ENCODE data around the gene RWDD3. TPM values are rescaled to one million over a fixed set of nuclear protein-coding genes. Genes with fewer than 3 reads are reported as not detected.

Gene RWDD3, protein sequence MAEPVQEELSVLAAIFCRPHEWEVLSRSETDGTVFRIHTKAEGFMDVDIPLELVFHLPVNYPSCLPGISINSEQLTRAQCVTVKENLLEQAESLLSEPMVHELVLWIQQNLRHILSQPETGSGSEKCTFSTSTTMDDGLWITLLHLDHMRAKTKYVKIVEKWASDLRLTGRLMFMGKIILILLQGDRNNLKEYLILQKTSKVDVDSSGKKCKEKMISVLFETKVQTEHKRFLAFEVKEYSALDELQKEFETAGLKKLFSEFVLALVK
- 10.6 and 10.8 TPM in 2 replicates for total RNA-seq

DNA sequence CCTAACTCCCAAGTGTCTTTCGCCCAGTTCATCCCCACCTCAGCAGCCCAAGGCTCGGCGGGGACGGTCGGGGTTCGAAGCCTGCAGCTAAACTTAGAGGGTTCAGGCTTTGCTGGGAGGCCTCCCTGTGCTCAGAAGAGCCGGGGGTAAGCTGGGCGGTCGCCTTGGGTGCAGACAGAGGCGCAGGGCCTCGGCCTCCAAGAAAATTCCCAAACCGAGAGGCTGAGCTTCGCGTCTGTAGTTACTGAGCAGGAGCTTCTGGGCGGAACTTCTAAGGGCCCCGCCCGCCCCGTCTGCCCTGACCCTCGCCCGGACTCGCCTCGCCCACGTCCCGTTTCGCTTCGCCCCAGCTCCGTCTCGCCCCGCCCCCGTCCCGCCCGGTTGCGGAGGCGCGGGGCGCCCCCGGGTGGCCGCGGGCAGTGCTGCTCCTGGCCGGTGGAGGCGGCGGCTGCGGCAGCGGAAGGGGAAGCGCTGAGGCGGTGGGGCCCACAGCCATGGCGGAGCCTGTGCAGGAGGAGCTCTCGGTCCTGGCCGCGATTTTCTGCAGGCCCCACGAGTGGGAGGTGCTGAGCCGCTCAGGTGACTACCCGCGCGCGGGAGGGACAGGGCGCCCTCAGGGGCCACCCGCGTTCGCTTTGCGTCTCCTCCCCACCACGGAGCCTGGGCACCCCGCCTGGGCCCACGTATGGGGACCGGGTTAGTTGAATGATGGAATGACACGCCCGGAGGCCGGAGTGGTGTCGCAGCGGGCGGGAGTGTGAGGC lies at the start of gene RWDD3:
RWDD3 (plus strand) TSS at position 474 of the 764 bp plus-strand sequence; CDS start at position 495, 21 bp downstream.
- no peaks in the 10 kb centered on the region for H3K9me3 Mint-ChIP-seq

DNA sequence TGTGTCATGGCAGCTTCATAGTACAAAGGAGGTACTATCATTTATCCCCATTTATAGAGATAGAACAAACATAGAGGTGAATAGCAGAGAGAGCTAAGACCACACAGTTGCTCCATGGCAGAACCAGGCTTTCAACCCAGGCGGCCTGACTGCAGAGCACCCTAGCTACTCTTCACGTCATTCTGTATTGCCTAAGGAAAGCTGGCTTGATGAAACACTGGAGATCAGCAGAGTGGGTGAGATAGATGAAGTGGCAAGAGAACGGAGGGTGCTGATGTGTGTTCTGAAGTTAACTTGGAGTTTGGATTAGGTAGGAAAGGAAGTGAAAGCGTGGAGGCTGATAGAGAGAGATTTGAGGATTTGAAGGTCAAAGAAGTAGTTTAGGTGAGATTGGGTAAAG lies 47.9 kb upstream of the RWDD3 start:
- H3K4me3 Mint-ChIP-seq = no peak overlapping the region
- peaks cover 5% of the 10 kb centered on the region for H3K27me3 Mint-ChIP-seq (ENCODE audit: insufficient read depth)
- H3K27ac Mint-ChIP-seq = no peak overlapping the region
- no peaks in the 10 kb centered on the region for H3K36me3 Mint-ChIP-seq (ENCODE audit: low read depth)
- no peak for DNase-seq (ENCODE audit: low spot score)
- no peaks in the 10 kb centered on the region for H3K9me3 Mint-ChIP-seq
- intact Hi-C loops (cut with micrococcal nuclease) = no loop called here
- no peaks in the 10 kb centered on the region for H3K4me1 Mint-ChIP-seq (ENCODE audit: low read depth)

More for the DNA sequence above, at the start of gene RWDD3:
- Mint-ChIP-seq H3K4me1 (ENCODE audit: low read depth) (peaks cover 29% of the 10 kb centered on the region), H3K4me3 (peak within 1 kb of the TSS; percentile 94), H3K27ac (peak within 1 kb of the TSS; percentile 93), H3K27me3 (ENCODE audit: insufficient read depth) (peaks cover 19% of the 10 kb centered on the region), H3K36me3 (ENCODE audit: low read depth) (peaks cover 17% of the 10 kb centered on the region)
- peak; percentile 92 for DNase-seq (ENCODE audit: low spot score)
- intact Hi-C loops (cut with micrococcal nuclease) = loop anchor here (1.0 to 10.0 kb wide), 7 partner anchors 117 to 1488 kb away; partner anchors contain the start of genes ALG14, F3, GCLM and PTBP2

DNA sequence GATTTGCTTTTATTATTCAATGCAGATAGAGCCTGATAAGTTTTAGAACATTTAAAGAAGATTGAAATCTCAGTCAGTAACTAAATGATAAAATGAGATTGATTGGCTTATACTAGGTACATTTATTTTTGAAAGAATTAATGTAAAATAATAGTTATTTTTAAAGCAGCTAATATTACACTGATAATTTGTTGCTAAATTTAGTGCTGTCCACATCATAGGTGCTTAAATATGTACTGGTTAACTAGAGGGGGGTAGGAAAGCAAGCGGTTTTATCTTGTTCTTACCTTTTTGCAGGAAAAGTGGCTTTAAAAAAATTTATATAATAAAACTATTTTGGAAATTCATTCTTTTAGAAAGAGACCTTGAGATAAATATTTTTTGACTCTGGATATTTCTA lies 40.4 kb upstream of the RWDD3 start:
- intact Hi-C loops (cut with micrococcal nuclease) = no loop called here

DNA sequence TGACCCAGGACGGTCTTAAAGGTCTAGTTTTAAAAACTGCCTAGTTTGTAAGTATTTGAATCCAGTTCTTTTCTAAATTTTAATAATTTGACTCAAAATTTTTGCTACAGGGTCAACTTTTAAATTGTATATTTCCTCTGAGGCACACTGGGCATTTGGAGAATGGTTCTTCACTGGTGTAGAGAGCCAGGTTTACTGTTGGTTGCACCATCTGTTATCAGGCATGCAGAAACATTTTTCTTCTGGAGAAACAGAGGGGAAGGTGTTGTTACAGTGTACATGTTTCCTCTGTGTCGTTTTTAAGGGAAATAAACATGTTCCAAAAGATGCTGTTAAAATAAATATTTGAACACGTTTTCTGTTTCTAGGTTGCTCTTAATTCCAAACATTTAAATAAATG lies 39.0 kb upstream of the RWDD3 start:
- Mint-ChIP-seq H3K36me3 (ENCODE audit: low read depth) (no peaks in the 10 kb centered on the region), H3K4me1 (ENCODE audit: low read depth) (no peaks in the 10 kb centered on the region), H3K27ac (no peak overlapping the region), H3K27me3 (ENCODE audit: insufficient read depth) (peaks cover 7% of the 10 kb centered on the region), H3K4me3 (no peak overlapping the region), H3K9me3 (no peaks in the 10 kb centered on the region)
- intact Hi-C loops (cut with micrococcal nuclease) = no loop called here
- no peak for DNase-seq (ENCODE audit: low spot score)

More for the DNA sequence above, 40.4 kb upstream of the RWDD3 start:
- Mint-ChIP-seq H3K27ac (no peak overlapping the region), H3K4me1 (ENCODE audit: low read depth) (no peaks in the 10 kb centered on the region), H3K27me3 (ENCODE audit: insufficient read depth) (peaks cover 8% of the 10 kb centered on the region), H3K4me3 (no peak overlapping the region), H3K9me3 (no peaks in the 10 kb centered on the region), H3K36me3 (ENCODE audit: low read depth) (no peaks in the 10 kb centered on the region)
- no peak for DNase-seq (ENCODE audit: low spot score)

DNA sequence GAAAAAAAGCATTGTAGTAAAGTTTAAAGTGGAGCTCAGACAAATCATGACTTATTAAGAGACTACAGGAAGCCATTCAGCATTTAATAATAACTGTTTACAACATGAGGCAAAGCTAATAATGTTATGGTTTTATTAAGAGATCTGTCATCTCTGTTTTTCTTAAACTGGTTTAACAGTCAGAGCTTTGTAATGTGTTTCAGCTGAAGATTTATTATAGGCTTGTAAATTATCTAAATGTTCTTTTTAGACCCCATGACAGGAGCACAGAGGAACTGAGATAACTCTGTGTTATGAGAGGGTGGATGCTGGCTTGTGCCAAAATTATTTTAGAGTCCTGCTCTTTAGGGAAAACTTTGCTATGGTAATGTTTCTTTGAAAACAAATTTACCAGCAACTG lies 38.0 kb upstream of the RWDD3 start:
- no peak overlapping the region for H3K4me3 Mint-ChIP-seq
- intact Hi-C loops (cut with micrococcal nuclease) = no loop called here
- no peak overlapping the region for H3K27ac Mint-ChIP-seq
- no peak for DNase-seq (ENCODE audit: low spot score)
- H3K27me3 Mint-ChIP-seq (ENCODE audit: insufficient read depth) = peaks cover 7% of the 10 kb centered on the region
- no peaks in the 10 kb centered on the region for H3K9me3 Mint-ChIP-seq
- H3K4me1 Mint-ChIP-seq (ENCODE audit: low read depth) = no peaks in the 10 kb centered on the region
- no peaks in the 10 kb centered on the region for H3K36me3 Mint-ChIP-seq (ENCODE audit: low read depth)

DNA sequence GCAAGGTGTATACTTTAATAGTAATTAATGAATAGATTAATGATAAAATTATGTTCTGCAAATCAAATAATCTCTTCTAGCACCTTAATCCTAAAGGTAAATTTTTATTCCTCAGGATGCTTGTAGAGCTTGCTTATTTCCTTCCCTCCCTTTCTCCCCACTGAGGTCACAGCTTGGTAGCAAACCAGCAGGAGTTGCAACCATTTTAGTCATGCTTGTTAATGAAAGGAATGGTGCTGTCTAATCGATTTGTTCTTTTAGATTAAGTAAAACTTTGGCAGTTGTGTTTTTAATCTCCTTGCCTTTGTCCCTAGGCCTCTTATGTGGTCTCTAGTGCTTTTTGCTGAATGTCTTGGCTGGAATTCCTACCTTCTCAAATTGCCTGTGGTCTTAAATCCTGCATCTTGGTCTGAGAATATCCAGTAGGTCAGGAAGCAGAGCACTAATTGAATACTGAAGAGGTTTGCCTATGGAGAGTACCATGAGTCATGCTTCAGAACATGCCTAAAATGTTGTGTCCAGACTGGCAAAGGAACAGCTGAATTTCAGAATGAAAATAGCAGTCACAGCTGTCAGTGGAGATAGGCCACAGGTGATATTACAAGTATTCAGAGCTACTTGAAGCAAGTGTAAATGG lies 36.3 kb upstream of the RWDD3 start:
- Mint-ChIP-seq H3K4me1 (ENCODE audit: low read depth) (no peaks in the 10 kb centered on the region), H3K9me3 (no peaks in the 10 kb centered on the region), H3K36me3 (ENCODE audit: low read depth) (no peaks in the 10 kb centered on the region), H3K27ac (no peak overlapping the region), H3K27me3 (ENCODE audit: insufficient read depth) (peaks cover 7% of the 10 kb centered on the region), H3K4me3 (no peak overlapping the region)
- no peak for DNase-seq (ENCODE audit: low spot score)
- intact Hi-C loops (cut with micrococcal nuclease) = no loop called here

DNA sequence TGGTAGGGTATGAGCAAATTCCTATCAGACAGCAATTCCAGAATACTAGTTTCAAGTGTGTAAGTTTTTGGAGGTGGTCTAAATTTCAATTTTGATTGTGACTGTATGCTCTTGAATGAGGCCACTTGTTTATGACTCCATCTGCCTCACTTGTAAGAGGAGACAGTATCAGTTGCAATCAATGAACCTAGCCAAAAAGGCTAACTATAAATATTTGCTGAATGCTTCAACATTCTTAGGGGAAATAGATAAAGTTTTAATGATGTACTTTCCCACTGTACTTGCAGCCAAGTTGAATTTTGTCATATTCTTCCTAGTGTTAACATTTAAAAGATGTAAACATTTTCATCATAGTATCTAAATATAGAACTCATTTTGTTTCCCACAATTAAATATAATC lies 32.1 kb upstream of the RWDD3 start:
- Mint-ChIP-seq H3K4me1 (ENCODE audit: low read depth) (no peaks in the 10 kb centered on the region), H3K4me3 (no peak overlapping the region), H3K27ac (no peak overlapping the region), H3K36me3 (ENCODE audit: low read depth) (no peaks in the 10 kb centered on the region), H3K27me3 (ENCODE audit: insufficient read depth) (peaks cover 8% of the 10 kb centered on the region), H3K9me3 (no peaks in the 10 kb centered on the region)
- DNase-seq (ENCODE audit: low spot score) = no peak
- intact Hi-C loops (cut with micrococcal nuclease) = no loop called here

DNA sequence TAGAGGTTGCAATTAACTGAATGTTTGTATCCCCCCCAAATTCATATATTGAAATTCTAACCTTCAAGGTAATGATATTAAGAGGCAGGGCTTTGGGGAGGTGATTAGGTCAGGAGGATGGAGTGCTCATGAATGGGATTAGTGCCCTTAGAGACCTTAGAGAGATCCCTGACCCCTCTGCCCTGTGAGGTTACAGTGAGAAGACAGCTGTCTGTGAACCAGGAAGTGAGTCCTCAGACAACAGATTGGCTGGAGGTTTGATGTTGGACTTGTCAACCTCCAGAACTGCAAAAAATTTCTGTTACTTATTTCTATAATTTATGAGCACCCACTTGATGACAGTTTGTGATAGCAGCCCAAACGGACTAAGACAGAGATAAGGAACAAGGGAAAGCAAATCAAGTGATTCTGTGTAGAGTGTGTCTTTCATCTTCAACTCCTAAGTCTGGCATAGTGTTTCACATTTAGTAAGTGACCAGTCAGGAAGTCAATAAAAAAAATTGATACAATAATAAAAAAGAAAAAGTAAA lies 30.0 kb upstream of the RWDD3 start:
- H3K9me3 Mint-ChIP-seq = no peaks in the 10 kb centered on the region
- DNase-seq (ENCODE audit: low spot score) = no peak
- no peaks in the 10 kb centered on the region for H3K4me1 Mint-ChIP-seq (ENCODE audit: low read depth)

DNA sequence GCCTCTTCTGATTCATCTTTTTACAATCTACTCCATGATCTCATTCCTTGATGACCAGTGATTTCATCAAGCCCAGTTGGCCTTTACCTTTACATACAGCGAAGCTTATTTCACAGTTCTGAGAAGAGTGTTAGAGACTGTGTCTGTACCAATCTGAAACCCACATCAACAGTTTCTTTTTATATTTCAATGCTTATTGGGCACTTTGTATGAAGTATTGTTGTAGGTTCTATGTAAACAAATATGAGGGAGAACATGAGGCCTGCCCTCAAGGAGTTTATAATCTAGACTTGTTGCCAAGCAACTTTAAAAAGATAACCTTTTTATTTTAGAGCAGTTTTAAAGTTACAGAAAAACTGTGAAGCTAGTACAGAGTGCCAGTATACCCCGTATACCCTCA lies 27.5 kb upstream of the RWDD3 start:
- DNase-seq (ENCODE audit: low spot score) = no peak
- Mint-ChIP-seq H3K27ac (no peak overlapping the region), H3K9me3 (no peaks in the 10 kb centered on the region), H3K27me3 (ENCODE audit: insufficient read depth) (peaks cover 8% of the 10 kb centered on the region), H3K36me3 (ENCODE audit: low read depth) (no peaks in the 10 kb centered on the region), H3K4me1 (ENCODE audit: low read depth) (no peaks in the 10 kb centered on the region), H3K4me3 (no peak overlapping the region)
- intact Hi-C loops (cut with micrococcal nuclease) = no loop called here

More for the DNA sequence above, 30.0 kb upstream of the RWDD3 start:
- intact Hi-C loops (cut with micrococcal nuclease) = no loop called here
- no peaks in the 10 kb centered on the region for H3K36me3 Mint-ChIP-seq (ENCODE audit: low read depth)
- H3K4me3 Mint-ChIP-seq = no peak overlapping the region
- no peak overlapping the region for H3K27ac Mint-ChIP-seq
- peaks cover 6% of the 10 kb centered on the region for H3K27me3 Mint-ChIP-seq (ENCODE audit: insufficient read depth)

DNA sequence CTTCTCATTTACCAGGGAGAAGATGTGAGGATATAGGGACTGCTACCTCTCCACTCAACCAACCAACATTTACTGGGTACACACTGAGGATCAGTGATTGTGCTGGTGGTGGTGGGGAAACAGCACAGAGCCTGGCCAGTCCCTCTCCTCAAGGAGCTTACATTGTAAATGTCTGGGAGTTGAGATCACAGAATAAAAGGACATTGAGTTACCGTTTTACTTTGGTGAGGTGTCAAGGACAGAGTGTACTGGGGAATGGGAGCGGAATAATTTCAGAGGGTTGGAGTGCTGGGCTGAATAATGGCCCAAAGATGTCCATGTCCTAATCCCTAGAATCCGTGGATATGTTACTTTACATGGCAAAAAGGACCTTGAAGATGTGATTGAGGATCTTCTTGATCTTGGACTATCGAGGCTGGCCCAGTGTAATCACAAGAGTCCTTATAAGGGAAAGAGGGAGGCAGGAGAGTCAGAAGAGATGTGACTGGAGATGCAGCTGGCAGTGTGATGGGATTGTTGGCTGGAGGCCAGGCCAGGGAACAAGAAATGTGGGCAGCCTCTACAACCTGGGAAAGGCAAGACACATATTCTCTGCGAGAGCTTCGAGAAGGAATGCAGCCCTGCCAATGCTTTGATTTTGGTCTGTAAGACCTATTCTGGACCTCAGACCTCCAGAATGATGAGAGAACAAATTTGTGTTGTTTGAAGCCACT lies 26.6 kb upstream of the RWDD3 start:
- intact Hi-C loops (cut with micrococcal nuclease) = no loop called here
- Mint-ChIP-seq H3K36me3 (ENCODE audit: low read depth) (no peaks in the 10 kb centered on the region), H3K4me3 (no peak overlapping the region), H3K27me3 (ENCODE audit: insufficient read depth) (peaks cover 8% of the 10 kb centered on the region), H3K9me3 (no peaks in the 10 kb centered on the region), H3K27ac (no peak overlapping the region), H3K4me1 (ENCODE audit: low read depth) (no peaks in the 10 kb centered on the region)
- no peak for DNase-seq (ENCODE audit: low spot score)

DNA sequence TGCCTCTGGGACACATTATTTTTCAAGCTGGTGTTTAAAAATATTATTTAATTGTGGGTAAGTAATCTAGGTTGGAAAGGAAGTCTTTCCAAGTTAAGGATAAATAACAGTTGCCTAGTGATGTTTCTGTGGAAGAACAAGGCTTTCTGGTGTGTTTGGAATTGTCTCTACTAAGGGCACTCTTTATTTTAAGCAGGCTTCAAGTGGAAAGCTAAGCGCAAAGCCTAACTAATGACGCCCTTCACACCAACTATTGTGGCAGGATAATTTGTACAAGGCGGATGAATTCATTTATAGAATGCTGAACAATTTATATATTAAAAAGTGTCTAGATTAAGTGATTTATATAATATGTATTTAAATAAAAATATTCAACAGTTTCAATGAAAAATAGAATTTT lies 25.1 kb upstream of the RWDD3 start:
- H3K9me3 Mint-ChIP-seq = no peaks in the 10 kb centered on the region
- H3K27me3 Mint-ChIP-seq (ENCODE audit: insufficient read depth) = peaks cover 8% of the 10 kb centered on the region
- H3K27ac Mint-ChIP-seq = no peak overlapping the region
- H3K4me3 Mint-ChIP-seq = no peak overlapping the region
- intact Hi-C loops (cut with micrococcal nuclease) = no loop called here
- DNase-seq (ENCODE audit: low spot score) = no peak
- H3K4me1 Mint-ChIP-seq (ENCODE audit: low read depth) = no peaks in the 10 kb centered on the region
- H3K36me3 Mint-ChIP-seq (ENCODE audit: low read depth) = no peaks in the 10 kb centered on the region

DNA sequence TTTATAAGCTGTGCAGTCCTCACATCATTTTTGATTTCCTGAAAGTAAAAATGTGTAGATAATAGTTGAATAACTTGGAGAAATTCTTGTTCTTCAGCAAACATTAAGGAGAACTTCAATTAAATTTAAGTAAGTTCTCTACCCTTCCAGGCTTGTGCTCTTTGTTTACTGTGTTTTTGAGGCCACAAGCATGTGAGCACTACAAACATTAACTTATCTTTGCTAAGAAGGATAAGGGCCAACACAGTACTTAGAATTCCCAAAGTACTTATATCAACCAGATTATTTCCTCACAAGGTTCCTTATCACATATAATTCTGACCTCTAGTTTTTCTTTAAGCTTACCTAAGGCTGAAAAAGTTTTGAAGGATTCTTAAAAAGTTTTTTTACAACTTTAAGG lies 24.7 kb upstream of the RWDD3 start:
- Mint-ChIP-seq H3K9me3 (no peaks in the 10 kb centered on the region), H3K4me1 (ENCODE audit: low read depth) (no peaks in the 10 kb centered on the region), H3K27me3 (ENCODE audit: insufficient read depth) (peaks cover 8% of the 10 kb centered on the region), H3K36me3 (ENCODE audit: low read depth) (no peaks in the 10 kb centered on the region), H3K4me3 (no peak overlapping the region), H3K27ac (no peak overlapping the region)
- DNase-seq (ENCODE audit: low spot score) = no peak
- intact Hi-C loops (cut with micrococcal nuclease) = no loop called here
